HepG2 (cell line): Measurements from ENCODE around the gene GNG12. TPM values are rescaled to one million over a fixed set of nuclear protein-coding genes. Genes with fewer than 3 reads are reported as not detected.

ENCODE experiments used
- EHMT2 ChIP-seq: fragments of 200-600 bp; sonication (generic); IDR thresholded peaks from 2 replicates; pipeline ENCODE4 v1.7.0; 2017; ENCODE audit warnings: antibody characterized with exemption, low read depth, low read length, borderline replicate concordance
- GZF1 ChIP-seq: sonication (generic); formaldehyde crosslinking; IDR thresholded peaks from 2 replicates; pipeline ENCODE4 v1.5.1; 2020; ENCODE audit warnings: mild to moderate bottlenecking, missing genetic modification reagents
- MLLT10 ChIP-seq: sonication (generic); formaldehyde crosslinking; IDR thresholded peaks from 2 replicates; pipeline ENCODE4 v1.4.0; 2020; ENCODE audit warnings: missing genetic modification reagents
- NFE2 ChIP-seq: sonication (generic); formaldehyde crosslinking; IDR thresholded peaks from 2 replicates; pipeline ENCODE4 v1.4.0; 2020; ENCODE audit warnings: missing genetic modification reagents
- NPAS2 ChIP-seq: sonication (generic); formaldehyde crosslinking; IDR thresholded peaks from 2 replicates; pipeline ENCODE4 v1.8.0; 2022; ENCODE audit warnings: mild to moderate bottlenecking, missing genetic modification reagents, borderline replicate concordance
- RBAK ChIP-seq: sonication (generic); formaldehyde crosslinking; IDR thresholded peaks from 2 replicates; pipeline ENCODE4 v1.5.1; 2020; ENCODE audit warnings: mild to moderate bottlenecking, missing genetic modification reagents
- STAT5B ChIP-seq: sonication (generic); formaldehyde crosslinking; IDR thresholded peaks from 2 replicates; pipeline ENCODE4 v1.4.0; 2020; ENCODE audit warnings: missing genetic modification reagents
- ZNF337 ChIP-seq: sonication (generic); formaldehyde crosslinking; IDR thresholded peaks from 2 replicates; pipeline ENCODE4 v1.5.1; 2020; ENCODE audit warnings: missing genetic modification reagents, low read depth, mild to moderate bottlenecking, borderline replicate concordance
- polyA plus RNA-seq, 8 experiments: library from polyadenylated mRNA; depleted of rRNA in 3 of 8; stranded (reverse) in 7 of 8; unstranded in 1 of 8; fragments of >200 nt; fragmentation: Illumina TruSeq in 4 of 8; extraction: Trizol in 4 of 8; gene quantifications; 2 replicates each; pipeline versions ENCODE4 v1.2.1 to v1.2.3, GENCODE V29; 2011 to 2016; ENCODE audit warnings: low read depth in 4 of 8, missing spikeins in 1 of 8, mixed read lengths in 1 of 8; ENCODE audit not compliant: insufficient read depth in 1 of 8
- total RNA-seq, 5 experiments: library from RNA; depleted of rRNA; stranded (reverse); fragments of >200 nt; fragmentation: Illumina TruSeq; extraction: Trizol; gene quantifications; 2 replicates each; pipeline ENCODE4 v1.2.3, GENCODE V29; 2016; ENCODE audit warnings: low read depth in 1 of 5
- TF ChIP-seq, protein P1 (sequence below), 2 experiments: sonication (generic) in 1 of 2; formaldehyde crosslinking in 1 of 2; IDR thresholded peaks; 2 replicates each; pipeline versions ENCODE4 v1.4.0 to v1.6.1; 2016 to 2020; ENCODE audit warnings: borderline replicate concordance in 1 of 2, low read depth in 1 of 2, mild to moderate bottlenecking in 1 of 2, missing genetic modification reagents in 1 of 2
- TF ChIP-seq, protein P2 (sequence below), 2 experiments: sonication (generic) in 1 of 2; formaldehyde crosslinking in 1 of 2; IDR thresholded peaks; 2 replicates each; pipeline versions ENCODE4 v1.5.1 to v1.6.1; 2011 to 2020; ENCODE audit warnings: borderline replicate concordance in 1 of 2, low read depth in 1 of 2, low read length in 1 of 2, mild to moderate bottlenecking in 1 of 2, missing genetic modification reagents in 1 of 2, moderate library complexity in 1 of 2
- TF ChIP-seq, protein P3 (sequence below): IDR thresholded peaks from 2 replicates; pipeline ENCODE4 v1.6.1; 2012; ENCODE audit warnings: low read length, improper control_type of control experiment
- TF ChIP-seq, protein P4 (sequence below): sonication (generic); formaldehyde crosslinking; IDR thresholded peaks from 2 replicates; pipeline ENCODE4 v1.4.0; 2020; ENCODE audit warnings: missing genetic modification reagents, borderline replicate concordance

GNG12 gene
- total and polyA plus RNA-seq, 2 of the 13 experiments (the other 11 are each of a cell fraction or from before 2014, with no cell fraction given) = 0.11 TPM

DNA sequence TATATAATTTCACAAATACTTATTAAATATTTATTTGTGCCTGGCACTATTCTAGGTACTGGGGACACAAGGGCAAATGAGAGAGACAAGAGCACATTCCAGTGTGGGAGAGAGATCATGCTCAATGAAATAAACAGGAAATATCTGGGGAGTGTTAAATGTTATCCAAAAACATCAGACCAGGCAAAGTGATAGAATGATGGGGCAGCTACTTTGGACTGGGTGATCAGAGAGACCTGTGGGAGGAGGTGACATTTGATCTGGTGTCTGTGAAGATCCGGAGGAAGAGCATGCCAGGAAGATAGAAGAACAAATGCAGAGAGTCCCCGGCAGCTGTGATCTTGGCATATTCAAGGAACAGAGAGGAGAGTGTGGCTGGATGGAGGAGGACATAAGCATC, 27.5 kb upstream of the GNG12 start (continued):
- TF ChIP-seq, protein P1, sequence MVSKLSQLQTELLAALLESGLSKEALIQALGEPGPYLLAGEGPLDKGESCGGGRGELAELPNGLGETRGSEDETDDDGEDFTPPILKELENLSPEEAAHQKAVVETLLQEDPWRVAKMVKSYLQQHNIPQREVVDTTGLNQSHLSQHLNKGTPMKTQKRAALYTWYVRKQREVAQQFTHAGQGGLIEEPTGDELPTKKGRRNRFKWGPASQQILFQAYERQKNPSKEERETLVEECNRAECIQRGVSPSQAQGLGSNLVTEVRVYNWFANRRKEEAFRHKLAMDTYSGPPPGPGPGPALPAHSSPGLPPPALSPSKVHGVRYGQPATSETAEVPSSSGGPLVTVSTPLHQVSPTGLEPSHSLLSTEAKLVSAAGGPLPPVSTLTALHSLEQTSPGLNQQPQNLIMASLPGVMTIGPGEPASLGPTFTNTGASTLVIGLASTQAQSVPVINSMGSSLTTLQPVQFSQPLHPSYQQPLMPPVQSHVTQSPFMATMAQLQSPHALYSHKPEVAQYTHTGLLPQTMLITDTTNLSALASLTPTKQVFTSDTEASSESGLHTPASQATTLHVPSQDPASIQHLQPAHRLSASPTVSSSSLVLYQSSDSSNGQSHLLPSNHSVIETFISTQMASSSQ (IDR thresholded peaks at IDR 0.05; ENCODE audit: low read depth) = no peak
- TF ChIP-seq, protein P1 (CRISPR knock-in tag; IDR thresholded peaks at IDR 0.05; ENCODE audit: borderline replicate concordance) = no peak
- TF ChIP-seq EHMT2 = no peak
- TF ChIP-seq GZF1 = no peak
- TF ChIP-seq, protein P2, sequence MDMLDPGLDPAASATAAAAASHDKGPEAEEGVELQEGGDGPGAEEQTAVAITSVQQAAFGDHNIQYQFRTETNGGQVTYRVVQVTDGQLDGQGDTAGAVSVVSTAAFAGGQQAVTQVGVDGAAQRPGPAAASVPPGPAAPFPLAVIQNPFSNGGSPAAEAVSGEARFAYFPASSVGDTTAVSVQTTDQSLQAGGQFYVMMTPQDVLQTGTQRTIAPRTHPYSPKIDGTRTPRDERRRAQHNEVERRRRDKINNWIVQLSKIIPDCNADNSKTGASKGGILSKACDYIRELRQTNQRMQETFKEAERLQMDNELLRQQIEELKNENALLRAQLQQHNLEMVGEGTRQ (IDR thresholded peaks at IDR 0.05; ENCODE audit: low read depth, low read length) = no peak
- TF ChIP-seq, protein P2 (CRISPR knock-in tag; IDR thresholded peaks at IDR 0.05; ENCODE audit: borderline replicate concordance) = no peak
- TF ChIP-seq MLLT10 (CRISPR knock-in tag) = no peak
- TF ChIP-seq, protein P3, sequence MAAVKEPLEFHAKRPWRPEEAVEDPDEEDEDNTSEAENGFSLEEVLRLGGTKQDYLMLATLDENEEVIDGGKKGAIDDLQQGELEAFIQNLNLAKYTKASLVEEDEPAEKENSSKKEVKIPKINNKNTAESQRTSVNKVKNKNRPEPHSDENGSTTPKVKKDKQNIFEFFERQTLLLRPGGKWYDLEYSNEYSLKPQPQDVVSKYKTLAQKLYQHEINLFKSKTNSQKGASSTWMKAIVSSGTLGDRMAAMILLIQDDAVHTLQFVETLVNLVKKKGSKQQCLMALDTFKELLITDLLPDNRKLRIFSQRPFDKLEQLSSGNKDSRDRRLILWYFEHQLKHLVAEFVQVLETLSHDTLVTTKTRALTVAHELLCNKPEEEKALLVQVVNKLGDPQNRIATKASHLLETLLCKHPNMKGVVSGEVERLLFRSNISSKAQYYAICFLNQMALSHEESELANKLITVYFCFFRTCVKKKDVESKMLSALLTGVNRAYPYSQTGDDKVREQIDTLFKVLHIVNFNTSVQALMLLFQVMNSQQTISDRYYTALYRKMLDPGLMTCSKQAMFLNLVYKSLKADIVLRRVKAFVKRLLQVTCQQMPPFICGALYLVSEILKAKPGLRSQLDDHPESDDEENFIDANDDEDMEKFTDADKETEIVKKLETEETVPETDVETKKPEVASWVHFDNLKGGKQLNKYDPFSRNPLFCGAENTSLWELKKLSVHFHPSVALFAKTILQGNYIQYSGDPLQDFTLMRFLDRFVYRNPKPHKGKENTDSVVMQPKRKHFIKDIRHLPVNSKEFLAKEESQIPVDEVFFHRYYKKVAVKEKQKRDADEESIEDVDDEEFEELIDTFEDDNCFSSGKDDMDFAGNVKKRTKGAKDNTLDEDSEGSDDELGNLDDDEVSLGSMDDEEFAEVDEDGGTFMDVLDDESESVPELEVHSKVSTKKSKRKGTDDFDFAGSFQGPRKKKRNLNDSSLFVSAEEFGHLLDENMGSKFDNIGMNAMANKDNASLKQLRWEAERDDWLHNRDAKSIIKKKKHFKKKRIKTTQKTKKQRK = no peak
- TF ChIP-seq ZNF337 (CRISPR knock-in tag) = no peak
- no peak for TF ChIP-seq NFE2 (CRISPR knock-in tag)
- TF ChIP-seq NPAS2 (CRISPR knock-in tag) = no peak
- TF ChIP-seq, protein P4, sequence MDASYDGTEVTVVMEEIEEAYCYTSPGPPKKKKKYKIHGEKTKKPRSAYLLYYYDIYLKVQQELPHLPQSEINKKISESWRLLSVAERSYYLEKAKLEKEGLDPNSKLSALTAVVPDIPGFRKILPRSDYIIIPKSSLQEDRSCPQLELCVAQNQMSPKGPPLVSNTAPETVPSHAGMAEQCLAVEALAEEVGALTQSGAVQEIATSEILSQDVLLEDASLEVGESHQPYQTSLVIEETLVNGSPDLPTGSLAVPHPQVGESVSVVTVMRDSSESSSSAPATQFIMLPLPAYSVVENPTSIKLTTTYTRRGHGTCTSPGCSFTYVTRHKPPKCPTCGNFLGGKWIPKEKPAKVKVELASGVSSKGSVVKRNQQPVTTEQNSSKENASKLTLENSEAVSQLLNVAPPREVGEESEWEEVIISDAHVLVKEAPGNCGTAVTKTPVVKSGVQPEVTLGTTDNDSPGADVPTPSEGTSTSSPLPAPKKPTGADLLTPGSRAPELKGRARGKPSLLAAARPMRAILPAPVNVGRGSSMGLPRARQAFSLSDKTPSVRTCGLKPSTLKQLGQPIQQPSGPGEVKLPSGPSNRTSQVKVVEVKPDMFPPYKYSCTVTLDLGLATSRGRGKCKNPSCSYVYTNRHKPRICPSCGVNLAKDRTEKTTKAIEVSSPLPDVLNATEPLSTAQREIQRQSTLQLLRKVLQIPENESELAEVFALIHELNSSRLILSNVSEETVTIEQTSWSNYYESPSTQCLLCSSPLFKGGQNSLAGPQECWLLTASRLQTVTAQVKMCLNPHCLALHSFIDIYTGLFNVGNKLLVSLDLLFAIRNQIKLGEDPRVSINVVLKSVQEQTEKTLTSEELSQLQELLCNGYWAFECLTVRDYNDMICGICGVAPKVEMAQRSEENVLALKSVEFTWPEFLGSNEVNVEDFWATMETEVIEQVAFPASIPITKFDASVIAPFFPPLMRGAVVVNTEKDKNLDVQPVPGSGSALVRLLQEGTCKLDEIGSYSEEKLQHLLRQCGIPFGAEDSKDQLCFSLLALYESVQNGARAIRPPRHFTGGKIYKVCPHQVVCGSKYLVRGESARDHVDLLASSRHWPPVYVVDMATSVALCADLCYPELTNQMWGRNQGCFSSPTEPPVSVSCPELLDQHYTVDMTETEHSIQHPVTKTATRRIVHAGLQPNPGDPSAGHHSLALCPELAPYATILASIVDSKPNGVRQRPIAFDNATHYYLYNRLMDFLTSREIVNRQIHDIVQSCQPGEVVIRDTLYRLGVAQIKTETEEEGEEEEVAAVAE (CRISPR knock-in tag) = no peak
- TF ChIP-seq STAT5B (CRISPR knock-in tag) = no peak
- TF ChIP-seq RBAK (CRISPR knock-in tag) = no peak
